HepG2 (cell line): ENCODE data around the gene ICOS.

Source experiments
- CEBPB ChIP-seq: IDR thresholded peaks from 2 replicates; pipeline ENCODE4 v1.6.1; 2011; ENCODE audit warnings: low read depth, low read length, improper control_type of control experiment, borderline replicate concordance
- CTCF ChIP-seq: sonication (generic); formaldehyde crosslinking; IDR thresholded peaks from 2 replicates; pipeline ENCODE4 v1.5.0; 2020; ENCODE audit warnings: mild to moderate bottlenecking, missing genetic modification reagents, moderate library complexity
- E2F1 ChIP-seq: sonication (generic); formaldehyde crosslinking; IDR thresholded peaks from 2 replicates; pipeline ENCODE4 v1.5.0; 2020; ENCODE audit warnings: missing genetic modification reagents
- ELK4 ChIP-seq: sonication (generic); formaldehyde crosslinking; IDR thresholded peaks from 2 replicates; pipeline ENCODE4 v1.9.0; 2021; ENCODE audit warnings: missing genetic modification reagents, borderline replicate concordance
- EZH2 ChIP-seq: conservative IDR thresholded peaks from 2 replicates; pipeline ENCODE4 v1.6.1; 2012; ENCODE audit warnings: mild to moderate bottlenecking, low read depth, low read length, moderate library complexity
- FOXM1 ChIP-seq: sonication (generic); formaldehyde crosslinking; IDR thresholded peaks from 2 replicates; pipeline ENCODE4 v1.5.0; 2020; ENCODE audit warnings: missing genetic modification reagents
- POLR2AphosphoS5 ChIP-seq: IDR thresholded peaks from 2 replicates; pipeline ENCODE4 v1.6.1; 2012; ENCODE audit warnings: low read depth, low read length
- SRSF1 ChIP-seq: fragments of 200-400 bp; formaldehyde crosslinking; optimal IDR thresholded peaks from 2 replicates; pipeline ENCODE3; 2017; ENCODE audit warnings: mild to moderate bottlenecking, low read depth, low read length, moderate library complexity
- SSRP1 ChIP-seq: IDR thresholded peaks from 2 replicates; pipeline ENCODE4 v1.6.1; 2016; ENCODE audit warnings: control low read depth
- ZBTB3 ChIP-seq: sonication (generic); formaldehyde crosslinking; IDR thresholded peaks from 2 replicates; pipeline ENCODE4 v1.4.0; 2020; ENCODE audit warnings: low read depth, mild to moderate bottlenecking, moderate library complexity, missing genetic modification reagents, borderline replicate concordance
- ZBTB39 ChIP-seq: sonication (generic); formaldehyde crosslinking; IDR thresholded peaks from 2 replicates; pipeline ENCODE4 v1.5.0; 2020; ENCODE audit warnings: missing genetic modification reagents
- ZSCAN31 ChIP-seq: sonication (generic); formaldehyde crosslinking; IDR thresholded peaks from 2 replicates; pipeline ENCODE4 v1.5.0; 2020; ENCODE audit warnings: low read depth, mild to moderate bottlenecking, missing genetic modification reagents
- TF ChIP-seq, protein P1 (sequence below): sonication (generic); formaldehyde crosslinking; IDR thresholded peaks from 2 replicates; pipeline ENCODE4 v1.4.0; 2020; ENCODE audit warnings: missing genetic modification reagents

DNA sequence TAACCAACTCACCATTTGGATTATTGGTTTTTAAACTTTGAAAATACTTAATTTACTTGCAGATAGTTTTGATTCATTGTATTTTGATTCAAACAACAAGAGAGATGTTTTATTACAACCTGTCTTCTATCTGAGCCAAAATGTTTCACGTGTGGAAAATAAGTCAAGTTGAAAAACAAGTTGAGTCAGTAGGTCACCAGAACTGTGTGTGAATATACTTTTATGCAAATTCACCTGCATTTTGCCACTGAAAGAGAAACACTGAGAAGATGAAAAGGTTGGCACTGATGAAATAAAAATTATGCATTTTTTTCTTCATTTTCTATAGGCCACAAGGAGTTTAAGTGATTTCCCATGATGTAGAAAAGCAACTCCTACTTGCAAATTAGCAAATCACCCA is 68.3 kb downstream of the ICOS start:
- TF ChIP-seq ELK4 (CRISPR knock-in tag) (no peak), CEBPB (no peak), CTCF (no peak), EZH2 (no peak), ZBTB3 (CRISPR knock-in tag) (no peak), SSRP1 (CRISPR knock-in tag) (no peak), SRSF1 (no peak), POLR2AphosphoS5 (no peak), ZSCAN31 (CRISPR knock-in tag) (no peak), E2F1 (CRISPR knock-in tag) (no peak), FOXM1 (no peak), ZBTB39 (CRISPR knock-in tag) (no peak)
- TF ChIP-seq, protein P1, sequence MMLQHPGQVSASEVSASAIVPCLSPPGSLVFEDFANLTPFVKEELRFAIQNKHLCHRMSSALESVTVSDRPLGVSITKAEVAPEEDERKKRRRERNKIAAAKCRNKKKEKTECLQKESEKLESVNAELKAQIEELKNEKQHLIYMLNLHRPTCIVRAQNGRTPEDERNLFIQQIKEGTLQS, result no peak
